HUES6 (cell line): ENCODE measurements around the gene DNAAF9.

Experiments
- H3K27ac ChIP-seq: 2 replicates; pipeline ENCODE4 v1.7.0; 2013; ENCODE audit warnings: low read depth, mild to moderate bottlenecking, low read length, inconsistent platforms
- H3K27me3 ChIP-seq: 2 replicates; pipeline ENCODE4 v1.6.1; 2013; ENCODE audit warnings: low read length; ENCODE audit not compliant: control insufficient read depth, insufficient read depth
- H3K36me3 ChIP-seq: 2 replicates; pipeline ENCODE4 v1.6.1; 2013; ENCODE audit warnings: low read length; ENCODE audit not compliant: control insufficient read depth, insufficient read depth
- H3K4me1 ChIP-seq: 2 replicates; pipeline ENCODE4 v1.6.1; 2013; ENCODE audit warnings: low read length; ENCODE audit not compliant: control insufficient read depth, insufficient read depth
- H3K4me3 ChIP-seq: 2 replicates; pipeline ENCODE4 v1.5.1; 2013; ENCODE audit warnings: low read depth, low read length
- H3K9ac ChIP-seq: one replicate; pipeline ENCODE4 v1.6.1; 2013; ENCODE audit warnings: mild to moderate bottlenecking, low read length
- H3K9me3 ChIP-seq: 2 replicates; pipeline ENCODE4 v1.6.1; 2013; ENCODE audit warnings: low read depth, low read length; ENCODE audit not compliant: control insufficient read depth, insufficient read depth

Gene DNAAF9

GRCh38 chr20:3407040-3407770, at the start of gene DNAAF9:
DNAAF9 (minus strand) TSS chr20:3407669; CDS start chr20:3407557, 112 bp downstream.
- Histone ChIP-seq H3K4me1 (0 out of 2 replicates have a peak, but pooled peaks cover 4% of the 10 kb centered on the region), H3K9me3 (no peaks in the 10 kb centered on the region), H3K27ac (no peak within 1 kb of the TSS)

GRCh38 chr20:3456648-3457047, 49.2 kb upstream of the DNAAF9 start:
- H3K9ac ChIP-seq, result no peak overlapping the region
- H3K27me3 ChIP-seq, result no peaks in the 10 kb centered on the region
- H3K4me3 ChIP-seq, result no peak overlapping the region
- no peaks in the 10 kb centered on the region for H3K9me3 ChIP-seq
- H3K27ac ChIP-seq, result no peak overlapping the region
- H3K36me3 ChIP-seq, result no peaks in the 10 kb centered on the region
- H3K4me1 ChIP-seq, result peaks cover 8% of the 10 kb centered on the region; the same call in 1 of the 2 replicates

More at GRCh38 chr20:3407040-3407770, at the start of gene DNAAF9:
- Histone ChIP-seq H3K9ac (peak within 1 kb of the TSS; percentile 73), H3K36me3 (no peaks in the 10 kb centered on the region), H3K4me3 (peak within 1 kb of the TSS; percentile 74), H3K27me3 (peaks cover 11% of the 10 kb centered on the region; the same call in 1 of the 2 replicates)

DNA sequence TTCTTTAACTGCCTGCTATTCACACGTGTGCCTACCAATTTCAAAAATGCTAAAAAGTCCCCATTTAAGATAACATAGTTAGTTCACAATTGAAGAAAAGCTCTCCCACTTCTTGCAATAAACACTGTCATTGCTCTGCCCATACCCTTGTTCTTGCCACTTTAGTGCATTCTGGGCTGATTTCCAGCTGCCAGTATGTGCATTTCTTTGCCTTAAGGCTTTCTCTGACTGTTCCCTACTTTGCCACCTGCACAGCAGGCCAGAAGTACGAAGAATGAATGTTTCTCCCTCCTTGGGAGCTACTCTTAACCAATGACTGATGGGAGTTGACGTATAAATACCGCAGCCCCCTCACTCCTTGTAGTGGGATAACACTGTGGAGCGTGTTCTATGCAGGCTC, 47.4 kb upstream of the DNAAF9 start:
- Histone ChIP-seq H3K9ac (no peak overlapping the region), H3K9me3 (no peaks in the 10 kb centered on the region), H3K27ac (no peak overlapping the region), H3K36me3 (no peaks in the 10 kb centered on the region), H3K4me3 (no peak overlapping the region), H3K4me1 (no peaks in the 10 kb centered on the region), H3K27me3 (no peaks in the 10 kb centered on the region)

DNA sequence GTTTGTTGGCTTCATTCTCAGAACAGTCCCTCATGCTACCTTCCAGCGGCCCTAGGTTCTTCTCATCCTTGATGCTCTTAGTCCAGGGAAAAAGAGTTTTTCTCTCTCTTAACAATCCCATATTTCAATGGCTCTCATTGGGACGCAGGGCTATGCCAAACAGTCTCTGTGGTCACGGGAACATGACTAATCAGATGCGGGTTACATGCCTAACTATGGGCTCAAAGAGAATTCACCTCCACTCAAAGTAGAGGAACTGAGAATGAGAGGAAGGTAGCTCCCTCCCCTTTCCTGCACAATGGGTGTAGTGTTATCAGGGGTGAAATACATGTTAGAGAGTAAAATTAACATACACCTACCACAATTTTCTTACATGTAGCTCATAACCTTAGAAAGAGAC, 45.2 kb upstream of the DNAAF9 start:
- Histone ChIP-seq H3K4me1 (no peaks in the 10 kb centered on the region), H3K9ac (no peak overlapping the region), H3K9me3 (no peaks in the 10 kb centered on the region), H3K4me3 (no peak overlapping the region), H3K36me3 (no peaks in the 10 kb centered on the region), H3K27ac (no peak overlapping the region), H3K27me3 (no peaks in the 10 kb centered on the region)

DNA sequence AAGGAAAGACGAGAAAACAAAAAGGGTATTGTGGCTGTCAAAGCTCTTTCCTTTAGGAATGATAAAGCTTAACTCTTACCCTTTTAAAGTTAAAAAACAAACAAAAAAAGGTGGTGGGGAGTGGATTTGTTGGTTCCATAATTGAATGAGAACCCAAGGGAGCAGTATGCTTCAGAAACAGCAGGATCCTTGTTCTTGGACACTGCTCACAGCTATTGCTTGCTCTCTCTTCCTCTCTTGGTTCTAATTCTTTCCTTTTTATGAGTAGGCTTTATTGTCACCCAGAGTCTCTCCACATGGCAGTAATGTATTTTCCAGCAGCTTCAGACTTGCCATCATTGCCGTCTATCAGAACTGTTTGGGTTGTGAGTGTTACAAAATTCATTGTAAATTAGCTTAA, 44.7 kb upstream of the DNAAF9 start:
- Histone ChIP-seq H3K27me3 (no peaks in the 10 kb centered on the region), H3K4me3 (no peak overlapping the region), H3K9ac (no peak overlapping the region), H3K9me3 (no peaks in the 10 kb centered on the region), H3K27ac (no peak overlapping the region), H3K36me3 (no peaks in the 10 kb centered on the region), H3K4me1 (no peaks in the 10 kb centered on the region)

GRCh38 chr20:3449319-3449718, 41.9 kb upstream of the DNAAF9 start:
- Histone ChIP-seq H3K9ac (no peak overlapping the region), H3K4me1 (no peaks in the 10 kb centered on the region), H3K9me3 (no peaks in the 10 kb centered on the region), H3K27ac (no peak overlapping the region), H3K27me3 (no peaks in the 10 kb centered on the region), H3K36me3 (no peaks in the 10 kb centered on the region), H3K4me3 (no peak overlapping the region)

DNA sequence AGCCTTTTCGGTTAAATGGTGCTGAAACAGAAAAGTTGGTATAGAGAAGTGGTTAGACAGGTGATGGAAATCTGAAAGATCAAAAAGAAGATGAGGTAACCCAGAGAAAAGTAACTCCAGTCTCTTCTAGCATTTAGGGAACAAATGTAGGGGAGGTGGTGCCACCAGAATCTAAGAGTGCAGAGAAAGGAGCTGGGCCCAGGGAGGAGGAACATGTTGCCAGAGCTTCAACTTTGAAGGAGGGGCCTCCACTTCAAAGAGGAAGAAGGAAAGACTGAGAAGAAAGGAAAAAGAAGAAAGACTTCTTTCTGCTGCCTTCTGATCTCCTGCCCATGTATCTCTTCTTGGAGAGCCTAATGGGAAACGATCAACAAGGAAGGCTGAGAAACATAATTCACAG, 39.9 kb upstream of the DNAAF9 start:
- no peaks in the 10 kb centered on the region for H3K27me3 ChIP-seq
- no peaks in the 10 kb centered on the region for H3K9me3 ChIP-seq
- H3K36me3 ChIP-seq, result no peaks in the 10 kb centered on the region
- H3K9ac ChIP-seq, result no peak overlapping the region
- no peak overlapping the region for H3K27ac ChIP-seq
- no peak overlapping the region for H3K4me3 ChIP-seq
- H3K4me1 ChIP-seq, result no peaks in the 10 kb centered on the region

GRCh38 chr20:3446779-3447178, 39.3 kb upstream of the DNAAF9 start:
- H3K27me3 ChIP-seq, result no peaks in the 10 kb centered on the region
- no peaks in the 10 kb centered on the region for H3K9me3 ChIP-seq
- H3K27ac ChIP-seq, result no peak overlapping the region
- H3K4me1 ChIP-seq, result no peaks in the 10 kb centered on the region
- H3K36me3 ChIP-seq, result no peaks in the 10 kb centered on the region
- H3K9ac ChIP-seq, result no peak overlapping the region
- no peak overlapping the region for H3K4me3 ChIP-seq

DNA sequence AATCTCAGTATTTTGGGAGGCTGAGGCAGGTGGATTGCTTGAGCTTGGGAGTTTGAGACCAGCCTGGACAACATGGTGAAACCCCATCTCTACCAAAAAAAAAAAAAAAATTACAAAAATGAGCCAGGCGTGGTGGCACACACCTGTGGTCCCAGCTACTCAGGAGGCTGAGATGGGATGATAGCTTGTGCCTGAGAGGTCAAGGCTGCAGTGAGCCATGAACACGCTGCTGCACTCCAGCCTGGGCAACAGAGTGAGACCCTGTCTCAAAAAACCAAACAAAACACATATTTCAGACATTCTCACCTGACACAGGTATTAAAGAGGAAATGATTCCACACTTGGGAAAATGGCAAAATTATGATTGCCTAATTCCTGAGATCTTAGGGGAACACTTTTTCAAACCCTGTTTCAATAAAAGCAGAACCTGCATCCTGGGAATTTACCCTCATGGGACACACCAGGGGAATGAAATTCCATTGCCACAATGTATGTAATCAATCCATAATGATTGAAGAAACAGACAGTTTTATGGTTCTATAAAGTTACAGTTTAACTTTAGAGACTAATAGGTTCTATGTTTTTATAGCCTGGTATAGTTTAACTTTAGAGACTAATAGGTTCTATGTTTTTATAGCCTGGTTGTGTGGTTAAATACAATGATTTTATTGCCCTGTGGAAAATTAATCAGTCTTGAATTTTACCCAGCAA, 29.6 kb upstream of the DNAAF9 start:
- Histone ChIP-seq H3K27me3 (no peaks in the 10 kb centered on the region), H3K4me1 (peaks cover 6% of the 10 kb centered on the region; the same call in 1 of the 2 replicates), H3K27ac (no peak overlapping the region), H3K9ac (no peak overlapping the region), H3K4me3 (no peak overlapping the region), H3K9me3 (no peaks in the 10 kb centered on the region), H3K36me3 (no peaks in the 10 kb centered on the region)

- Histone ChIP-seq H3K9ac (no peak overlapping the region), H3K36me3 (no peaks in the 10 kb centered on the region), H3K4me1 (peaks cover 6% of the 10 kb centered on the region; the same call in 1 of the 2 replicates), H3K27ac (no peak overlapping the region), H3K9me3 (no peaks in the 10 kb centered on the region), H3K27me3 (no peaks in the 10 kb centered on the region), H3K4me3 (no peak overlapping the region)
Measured at GRCh38 chr20:3434232-3434631, 26.8 kb upstream of the DNAAF9 start.

DNA sequence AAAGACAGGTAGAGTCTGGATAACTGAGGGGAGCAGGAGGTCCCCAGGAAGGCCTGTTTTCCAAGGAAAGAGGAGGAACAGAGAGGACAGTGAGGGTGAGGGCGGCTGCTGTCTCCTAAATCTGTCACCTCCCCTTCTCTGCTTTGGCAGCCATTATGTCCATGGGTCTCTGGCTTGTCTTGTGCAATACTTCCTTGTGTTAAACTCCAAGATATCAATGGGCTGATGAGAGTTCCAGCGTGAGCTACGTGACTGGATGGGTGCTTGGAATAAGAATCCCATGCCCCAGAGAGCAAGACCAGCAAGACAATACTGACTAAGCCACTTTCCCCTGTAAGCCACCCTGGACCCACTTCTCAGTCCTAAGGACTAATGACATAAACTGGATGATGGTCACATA, 26.3 kb upstream of the DNAAF9 start:
- Histone ChIP-seq H3K36me3 (no peaks in the 10 kb centered on the region), H3K27ac (no peak overlapping the region), H3K9ac (no peak overlapping the region), H3K9me3 (no peaks in the 10 kb centered on the region), H3K27me3 (no peaks in the 10 kb centered on the region), H3K4me1 (peaks cover 6% of the 10 kb centered on the region; the same call in 1 of the 2 replicates), H3K4me3 (no peak overlapping the region)
